HG02973 (cell line): ENCODE data around the gene MBTPS1.

Experiments used
- ATAC-seq: cut with Tn5 transposase; IDR thresholded peaks from one replicate; pipeline ENCODE4 v1.9.1; 2021; ENCODE audit warnings: moderate library complexity; ENCODE audit not compliant: unreplicated experiment

Gene MBTPS1

GRCh38 chr16:84013787-84014569 lies 102.8 kb downstream of the MBTPS1 start:
- ATAC-seq, result peak; percentile 88

- no peak for ATAC-seq
Measured at GRCh38 chr16:84009282-84009681, 107.5 kb downstream of the MBTPS1 start.

GRCh38 chr16:84007965-84008364 lies 108.8 kb downstream of the MBTPS1 start:
- ATAC-seq, result no peak

- ATAC-seq, result no peak
Measured at GRCh38 chr16:84007520-84007919, 109.2 kb downstream of the MBTPS1 start.

GRCh38 chr16:84005391-84005790 lies 111.4 kb downstream of the MBTPS1 start:
- ATAC-seq, result no peak

- no peak for ATAC-seq
Measured at GRCh38 chr16:84004442-84004841, 112.3 kb downstream of the MBTPS1 start.
